NCI-H2081 treated with DMSO at 0.1 percent for 48 hours (cell line): Measurements from ENCODE around the gene DOHH.
"Not testable (repeated sequence)": the region's sequence is repeated elsewhere in the genome, so short reads cannot be mapped to it uniquely, and the experiment has no call there.

Source experiments
- DNase-seq: peaks from one replicate; lab custom pipeline; 2025; lab: John Stamatoyannopoulos, UW

Gene DOHH

GRCh38 chr19:3534375-3535234 is 34.1 kb upstream of the DOHH start:
- no peak for DNase-seq

- DNase-seq: no peak
Measured at GRCh38 chr19:3533563-3534216, 33.2 kb upstream of the DOHH start.

GRCh38 chr19:3533033-3533432 is 32.6 kb upstream of the DOHH start:
- DNase-seq: no peak

GRCh38 chr19:3532154-3532786 is 31.8 kb upstream of the DOHH start:
- DNase-seq: no peak

GRCh38 chr19:3531716-3532115 is 31.2 kb upstream of the DOHH start:
- DNase-seq: no peak

- no peak for DNase-seq
Measured at GRCh38 chr19:3530389-3530788, 29.9 kb upstream of the DOHH start.

GRCh38 chr19:3529299-3529698 is 28.8 kb upstream of the DOHH start:
- DNase-seq: not testable (repeated sequence)

GRCh38 chr19:3528539-3529211 is 28.2 kb upstream of the DOHH start:
- no peak for DNase-seq

GRCh38 chr19:3528080-3528479 is 27.6 kb upstream of the DOHH start:
- no peak for DNase-seq

GRCh38 chr19:3527238-3527910 is 26.9 kb upstream of the DOHH start:
- no peak for DNase-seq

- no peak for DNase-seq
Measured at GRCh38 chr19:3526507-3527237, 26.2 kb upstream of the DOHH start.

- no peak for DNase-seq
Measured at GRCh38 chr19:3524904-3525451, 24.5 kb upstream of the DOHH start.

GRCh38 chr19:3524078-3524842 is 23.8 kb upstream of the DOHH start:
- DNase-seq: no peak

GRCh38 chr19:3523361-3524077 is 23.0 kb upstream of the DOHH start:
- no peak for DNase-seq

- no peak for DNase-seq
Measured at GRCh38 chr19:3522421-3523360, 22.2 kb upstream of the DOHH start.

- DNase-seq: no peak
Measured at GRCh38 chr19:3521104-3521445, 20.6 kb upstream of the DOHH start.

GRCh38 chr19:3520166-3521103 is 20.0 kb upstream of the DOHH start:
- DNase-seq: no peak
